ENCODE measurements around the gene CNOT6.
"Not testable (repeated sequence)": the region's sequence is repeated elsewhere in the genome, so short reads cannot be mapped to it uniquely, and the experiment has no call there.

CNOT6 gene

DNA sequence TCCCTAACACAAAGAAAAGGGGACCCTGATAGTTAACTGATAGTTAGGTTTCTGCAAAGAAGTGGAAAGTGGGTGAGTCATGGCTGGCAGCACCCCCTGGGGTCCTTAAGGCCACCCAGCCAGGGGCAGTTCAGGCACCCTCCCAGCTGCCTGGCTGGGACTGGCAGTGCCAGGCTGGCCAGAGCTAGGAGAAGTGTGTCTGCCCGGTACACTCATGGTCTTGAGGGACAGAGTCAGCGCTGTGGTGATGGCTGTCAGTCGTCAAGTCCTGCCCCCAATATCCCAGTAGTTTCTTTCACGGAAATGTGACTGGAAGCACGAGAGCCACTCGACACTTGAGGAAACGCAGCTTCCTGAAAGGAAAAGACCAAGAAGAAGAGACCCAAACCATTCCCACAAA, 22.3 kb upstream of the CNOT6 start:
- H3K9me3 ChIP-seq (ENCODE audit: control insufficient read depth in 2 of 2, low read length in 2 of 2) = no peaks in the 10 kb centered on the region
- H3K4me3 ChIP-seq (ENCODE audit: low read length in 2 of 2) = no peak overlapping the region
- H3K27ac ChIP-seq (ENCODE audit: low read length) = no peak overlapping the region
- H3K27me3 ChIP-seq (ENCODE audit: control insufficient read depth in 1 of 2, insufficient read depth in 2 of 2, low read length in 2 of 2) = peaks cover 6% of the 10 kb centered on the region in 2 donors
- H3K36me3 ChIP-seq (ENCODE audit: control insufficient read depth in 2 of 2, insufficient read depth in 2 of 2, low read length in 2 of 2) = no peaks in the 10 kb centered on the region
- no peaks in the 10 kb centered on the region for H3K4me1 ChIP-seq (ENCODE audit: control insufficient read depth, insufficient read depth, low read length)
- no peak overlapping the region for H3K9ac ChIP-seq (ENCODE audit: low read length in 2 of 2)

GRCh38 chr5:180472269-180472668, 21.9 kb upstream of the CNOT6 start:
- no peak overlapping the region for H3K27ac ChIP-seq (ENCODE audit: low read length)
- peaks cover 6% of the 10 kb centered on the region in 2 donors for H3K27me3 ChIP-seq (ENCODE audit: control insufficient read depth in 1 of 2, insufficient read depth in 2 of 2, low read length in 2 of 2)
- H3K9me3 ChIP-seq (ENCODE audit: control insufficient read depth in 2 of 2, low read length in 2 of 2) = no peaks in the 10 kb centered on the region
- H3K4me3 ChIP-seq (ENCODE audit: low read length in 2 of 2) = no peak overlapping the region
- no peaks in the 10 kb centered on the region for H3K4me1 ChIP-seq (ENCODE audit: control insufficient read depth, insufficient read depth, low read length)
- H3K9ac ChIP-seq (ENCODE audit: low read length in 2 of 2) = no peak overlapping the region
- H3K36me3 ChIP-seq (ENCODE audit: control insufficient read depth in 2 of 2, insufficient read depth in 2 of 2, low read length in 2 of 2) = no peaks in the 10 kb centered on the region

DNA sequence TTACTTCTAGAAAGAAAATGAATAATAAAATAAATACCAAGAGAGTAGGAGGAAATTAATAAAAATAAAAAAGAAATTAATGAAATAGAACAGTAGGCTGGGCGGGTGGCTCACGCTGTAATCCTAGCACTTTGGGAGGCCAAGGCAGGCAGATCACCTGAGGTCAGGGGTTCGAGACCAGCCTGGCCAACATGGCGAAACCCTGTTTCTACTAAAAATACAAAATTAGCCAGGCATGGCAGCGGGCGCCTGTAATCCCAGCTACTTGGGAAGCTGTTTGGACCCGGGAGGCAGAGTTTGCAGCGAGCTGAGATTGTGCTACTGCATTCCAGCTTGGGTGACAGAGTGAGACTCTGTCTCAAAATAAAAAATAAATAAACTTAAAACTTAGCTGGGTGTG, 20.8 kb upstream of the CNOT6 start:
- not testable (repeated sequence) for H3K27me3 ChIP-seq (ENCODE audit: control insufficient read depth in 1 of 2, insufficient read depth in 2 of 2, low read length in 2 of 2); H3K9ac ChIP-seq (ENCODE audit: low read length in 2 of 2); H3K27ac ChIP-seq (ENCODE audit: low read length); H3K9me3 ChIP-seq (ENCODE audit: control insufficient read depth in 2 of 2, low read length in 2 of 2); H3K36me3 ChIP-seq (ENCODE audit: control insufficient read depth in 2 of 2, insufficient read depth in 2 of 2, low read length in 2 of 2); H3K4me1 ChIP-seq (ENCODE audit: control insufficient read depth, insufficient read depth, low read length); H3K4me3 ChIP-seq (ENCODE audit: low read length in 2 of 2)

DNA sequence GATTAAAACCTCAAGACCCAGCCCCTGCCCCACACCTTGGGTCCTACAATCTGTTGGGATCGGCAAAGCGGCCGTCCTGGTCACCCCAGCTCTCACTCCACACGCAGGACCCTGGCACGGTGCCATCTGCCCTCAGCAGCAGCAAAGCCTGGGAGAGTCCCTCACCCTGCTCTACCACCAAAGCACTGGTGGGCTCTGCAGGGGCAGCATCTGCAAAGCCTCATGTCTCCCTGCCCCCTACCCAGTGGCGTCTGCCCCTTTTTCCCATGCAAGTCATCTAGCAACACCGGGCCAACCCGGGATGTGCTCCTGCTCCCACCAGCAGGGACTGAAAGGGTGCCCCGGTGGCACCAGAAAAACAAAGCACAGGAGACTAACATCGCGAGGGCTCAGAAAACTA, 19.6 kb upstream of the CNOT6 start:
- no peak overlapping the region for H3K9ac ChIP-seq (ENCODE audit: low read length in 2 of 2)
- H3K4me1 ChIP-seq (ENCODE audit: control insufficient read depth, insufficient read depth, low read length) = no peaks in the 10 kb centered on the region
- H3K36me3 ChIP-seq (ENCODE audit: control insufficient read depth in 2 of 2, insufficient read depth in 2 of 2, low read length in 2 of 2) = no peaks in the 10 kb centered on the region
- H3K4me3 ChIP-seq (ENCODE audit: low read length in 2 of 2) = no peak overlapping the region
- H3K9me3 ChIP-seq (ENCODE audit: control insufficient read depth in 2 of 2, low read length in 2 of 2) = no peaks in the 10 kb centered on the region
- peaks cover 6% of the 10 kb centered on the region in 2 donors for H3K27me3 ChIP-seq (ENCODE audit: control insufficient read depth in 1 of 2, insufficient read depth in 2 of 2, low read length in 2 of 2)
- no peak overlapping the region for H3K27ac ChIP-seq (ENCODE audit: low read length)

GRCh38 chr5:180475969-180476524, 18.1 kb upstream of the CNOT6 start:
- not testable (repeated sequence) for H3K9ac ChIP-seq (ENCODE audit: low read length in 2 of 2); H3K4me1 ChIP-seq (ENCODE audit: control insufficient read depth, insufficient read depth, low read length); H3K4me3 ChIP-seq (ENCODE audit: low read length in 2 of 2); H3K27ac ChIP-seq (ENCODE audit: low read length); H3K36me3 ChIP-seq (ENCODE audit: control insufficient read depth in 2 of 2, insufficient read depth in 2 of 2, low read length in 2 of 2); H3K27me3 ChIP-seq (ENCODE audit: control insufficient read depth in 1 of 2, insufficient read depth in 2 of 2, low read length in 2 of 2); H3K9me3 ChIP-seq (ENCODE audit: control insufficient read depth in 2 of 2, low read length in 2 of 2)

GRCh38 chr5:180484813-180485212, 9.4 kb upstream of the CNOT6 start:
- no peaks in the 10 kb centered on the region for H3K9me3 ChIP-seq (ENCODE audit: control insufficient read depth in 2 of 2, low read length in 2 of 2)
- H3K4me3 ChIP-seq (ENCODE audit: low read length in 2 of 2) = no peak overlapping the region
- H3K27ac ChIP-seq (ENCODE audit: low read length) = no peak overlapping the region
- H3K36me3 ChIP-seq (ENCODE audit: control insufficient read depth in 2 of 2, insufficient read depth in 2 of 2, low read length in 2 of 2) = no peaks in the 10 kb centered on the region
- no peaks in the 10 kb centered on the region for H3K4me1 ChIP-seq (ENCODE audit: control insufficient read depth, insufficient read depth, low read length)
- H3K27me3 ChIP-seq (ENCODE audit: control insufficient read depth in 1 of 2, insufficient read depth in 2 of 2, low read length in 2 of 2) = no peaks in the 10 kb centered on the region
- H3K9ac ChIP-seq (ENCODE audit: low read length in 2 of 2) = no peak overlapping the region

DNA sequence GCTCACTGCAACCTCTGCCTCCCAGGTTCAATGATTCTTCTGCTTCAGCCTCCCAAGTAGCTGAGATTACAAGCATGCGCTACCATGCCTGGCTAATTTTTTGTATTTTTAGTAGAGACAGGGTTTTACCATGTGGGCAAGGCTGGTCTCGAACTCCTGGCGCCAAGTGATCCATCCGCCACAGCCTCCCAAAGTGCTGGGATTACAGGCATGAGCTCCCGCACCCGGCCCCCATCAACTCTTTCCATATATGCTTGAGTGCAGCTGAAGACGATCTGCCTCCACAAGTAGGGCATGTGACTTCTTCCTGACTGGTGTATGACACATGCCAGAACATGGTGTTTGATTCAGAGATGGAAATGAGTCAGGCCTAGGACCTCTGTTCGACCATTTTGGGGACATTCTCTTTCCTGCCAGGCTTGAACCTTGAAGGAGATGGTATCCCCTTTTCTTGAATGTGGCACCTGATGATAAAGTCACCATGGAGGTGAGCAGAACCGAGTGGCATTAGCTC, 7.5 kb upstream of the CNOT6 start:
- Histone ChIP-seq H3K27me3 (ENCODE audit: control insufficient read depth in 1 of 2, insufficient read depth in 2 of 2, low read length in 2 of 2) (no peaks in the 10 kb centered on the region), H3K4me1 (ENCODE audit: control insufficient read depth, insufficient read depth, low read length) (no peaks in the 10 kb centered on the region), H3K4me3 (ENCODE audit: low read length in 2 of 2) (no peak overlapping the region), H3K9me3 (ENCODE audit: control insufficient read depth in 2 of 2, low read length in 2 of 2) (no peaks in the 10 kb centered on the region), H3K9ac (ENCODE audit: low read length in 2 of 2) (no peak overlapping the region), H3K36me3 (ENCODE audit: control insufficient read depth in 2 of 2, insufficient read depth in 2 of 2, low read length in 2 of 2) (no peaks in the 10 kb centered on the region), H3K27ac (ENCODE audit: low read length) (no peak overlapping the region)

DNA sequence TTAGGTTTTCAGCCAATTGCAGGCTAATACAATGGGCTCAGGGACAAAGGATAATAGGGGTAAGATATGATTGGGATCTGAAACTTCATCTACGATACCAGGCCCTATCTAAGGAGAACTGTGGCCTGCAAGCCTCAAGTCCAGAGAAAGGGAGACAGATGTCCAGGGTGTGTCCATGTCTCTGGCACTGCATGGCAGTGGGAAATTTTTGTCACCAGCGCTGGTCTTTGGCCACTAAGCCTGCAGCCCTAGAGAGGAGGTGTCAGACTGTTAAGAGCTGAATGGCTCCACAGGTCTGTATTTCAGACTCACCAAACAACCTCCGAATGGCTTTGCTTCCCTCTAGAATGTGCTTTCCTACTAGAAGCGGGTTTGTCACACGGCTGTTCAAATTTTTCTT, 6.6 kb upstream of the CNOT6 start:
- no peaks in the 10 kb centered on the region for H3K4me1 ChIP-seq (ENCODE audit: control insufficient read depth, insufficient read depth, low read length)
- H3K9me3 ChIP-seq (ENCODE audit: control insufficient read depth in 2 of 2, low read length in 2 of 2) = no peaks in the 10 kb centered on the region
- no peak overlapping the region for H3K27ac ChIP-seq (ENCODE audit: low read length)
- no peak overlapping the region for H3K4me3 ChIP-seq (ENCODE audit: low read length in 2 of 2)
- no peaks in the 10 kb centered on the region for H3K36me3 ChIP-seq (ENCODE audit: control insufficient read depth in 2 of 2, insufficient read depth in 2 of 2, low read length in 2 of 2)
- H3K27me3 ChIP-seq (ENCODE audit: control insufficient read depth in 1 of 2, insufficient read depth in 2 of 2, low read length in 2 of 2) = no peaks in the 10 kb centered on the region
- H3K9ac ChIP-seq (ENCODE audit: low read length in 2 of 2) = no peak overlapping the region

- H3K4me3 ChIP-seq (ENCODE audit: low read length in 2 of 2) = no peak overlapping the region
- H3K4me1 ChIP-seq (ENCODE audit: control insufficient read depth, insufficient read depth, low read length) = peaks cover 15% of the 10 kb centered on the region
- H3K9ac ChIP-seq (ENCODE audit: low read length in 2 of 2) = no peak overlapping the region
- H3K9me3 ChIP-seq (ENCODE audit: control insufficient read depth in 2 of 2, low read length in 2 of 2) = no peaks in the 10 kb centered on the region
- no peaks in the 10 kb centered on the region for H3K27me3 ChIP-seq (ENCODE audit: control insufficient read depth in 1 of 2, insufficient read depth in 2 of 2, low read length in 2 of 2)
- H3K27ac ChIP-seq (ENCODE audit: low read length) = no peak overlapping the region
- H3K36me3 ChIP-seq (ENCODE audit: control insufficient read depth in 2 of 2, insufficient read depth in 2 of 2, low read length in 2 of 2) = no peaks in the 10 kb centered on the region
These were observed 2.7 kb upstream of the CNOT6 start for GRCh38 chr5:180491496-180491895.

- Histone ChIP-seq H3K9me3 (ENCODE audit: control insufficient read depth in 2 of 2, low read length in 2 of 2) (no peaks in the 10 kb centered on the region), H3K27ac (ENCODE audit: low read length) (no peak overlapping the region), H3K9ac (ENCODE audit: low read length in 2 of 2) (no peak overlapping the region), H3K4me1 (ENCODE audit: control insufficient read depth, insufficient read depth, low read length) (peaks cover 15% of the 10 kb centered on the region), H3K36me3 (ENCODE audit: control insufficient read depth in 2 of 2, insufficient read depth in 2 of 2, low read length in 2 of 2) (no peaks in the 10 kb centered on the region), H3K4me3 (ENCODE audit: low read length in 2 of 2) (no peak overlapping the region), H3K27me3 (ENCODE audit: control insufficient read depth in 1 of 2, insufficient read depth in 2 of 2, low read length in 2 of 2) (no peaks in the 10 kb centered on the region)
These were observed 1.8 kb upstream of the CNOT6 start for GRCh38 chr5:180492226-180492903.

GRCh38 chr5:180494510-180495181, 467 bp downstream of the CNOT6 start:
- peak overlapping the region; percentile 16 to 72 for H3K9ac ChIP-seq (ENCODE audit: low read length in 2 of 2)
- no peaks in the 10 kb centered on the region for H3K27me3 ChIP-seq (ENCODE audit: control insufficient read depth in 1 of 2, insufficient read depth in 2 of 2, low read length in 2 of 2)
- no peaks in the 10 kb centered on the region for H3K9me3 ChIP-seq (ENCODE audit: control insufficient read depth in 2 of 2, low read length in 2 of 2)
- peak overlapping the region; percentile 66 for H3K27ac ChIP-seq (ENCODE audit: low read length)
- peaks cover 15% of the 10 kb centered on the region for H3K4me1 ChIP-seq (ENCODE audit: control insufficient read depth, insufficient read depth, low read length)
- H3K36me3 ChIP-seq (ENCODE audit: control insufficient read depth in 2 of 2, insufficient read depth in 2 of 2, low read length in 2 of 2) = no peaks in the 10 kb centered on the region
- H3K4me3 ChIP-seq (ENCODE audit: low read length in 2 of 2) = peak overlapping the region; percentile 34 to 83
